GM12878 (cell line): ENCODE data around the gene KCNJ12. TPM values are rescaled to one million over a fixed set of nuclear protein-coding genes. Genes with fewer than 3 reads are reported as not detected.

Experiments
- ATAC-seq: fragments of 200-7000 bp; cut with Tn5 transposase; 3 replicates; pipeline ENCODE4 v1.9.1; 2020; ENCODE audit warnings: mild to moderate bottlenecking, moderate library complexity
- BruUV-seq: library from RNA; stranded (reverse); fragments of 400-500 nt; replicated peaks from 2 replicates; lab custom pipeline; 2021; lab: Mats Ljungman, UMichigan
- CTCF ChIA-PET: fragments of 300-600 bp; sonication (Branson Sonifier 250); formaldehyde crosslinking; extraction: SDS; loops from one replicate; lab custom pipeline; 2021; ENCODE audit warnings: inconsistent platforms; lab: Yijun Ruan, JAX
- POLR2A ChIA-PET: fragments of 350-600 bp; formaldehyde crosslinking; extraction: SDS; loops from one replicate; lab custom pipeline; 2021; ENCODE audit warnings: inconsistent platforms; lab: Charles Lee
- RAD21 ChIA-PET: fragments of 300-600 bp; sonication (Branson Sonifier 250); formaldehyde crosslinking; loops from one replicate; lab custom pipeline; 2023; ENCODE audit warnings: antibody characterized with exemption; ENCODE audit not compliant: unreplicated experiment; lab: Charles Lee
- SMC1A ChIA-PET: fragments of 300-600 bp; sonication (Branson Sonifier 250); formaldehyde crosslinking; loops from one replicate; lab custom pipeline; 2023; ENCODE audit not compliant: unreplicated experiment, uncharacterized antibody; lab: Charles Lee
- DNase-seq: peaks from one replicate; pipeline ENCODE4 v3.0.0-alpha.2; 2011; ENCODE audit warnings: low read depth, low spot score
- FAIRE-seq: peaks from 3 replicates; lab custom pipeline; 2011; peaks lifted over from hg19 to GRCh38; lab: Jason Lieb, UNC
- H2AFZ ChIP-seq: 2 replicates; pipeline ENCODE4 v1.6.0; 2011; ENCODE audit warnings: low read depth, low read length, control low read depth; ENCODE audit not compliant: control insufficient read depth
- H3K27ac ChIP-seq: 2 replicates; pipeline ENCODE4 v1.5.1; 2011; ENCODE audit warnings: control low read depth; ENCODE audit not compliant: control insufficient read depth, insufficient read depth
- H3K27me3 ChIP-seq, 2 experiments: replicated peaks in 1 of 2; 2 replicates each; pipeline versions ENCODE4 v1.6.0 to v1.6.1; 2011; ENCODE audit warnings: low read length in 1 of 2; ENCODE audit not compliant: control insufficient read depth in 2 of 2, insufficient read depth in 2 of 2
- H3K36me3 ChIP-seq, 2 experiments: 2 replicates each; pipeline ENCODE4 v1.5.1; 2011; ENCODE audit warnings: low read length in 1 of 2; ENCODE audit not compliant: control insufficient read depth in 2 of 2, insufficient read depth in 2 of 2
- H3K4me1 ChIP-seq: 2 replicates; pipeline ENCODE4 v1.6.1; 2011; ENCODE audit warnings: mild to moderate bottlenecking, low read length, moderate library complexity, mixed read lengths; ENCODE audit not compliant: control insufficient read depth, insufficient read depth
- H3K4me2 ChIP-seq: 2 replicates; pipeline ENCODE4 v1.6.0; 2011; ENCODE audit warnings: control low read depth; ENCODE audit not compliant: control insufficient read depth, insufficient read depth
- H3K4me3 ChIP-seq: fragments of 200-600 bp; sonication (generic); 2 replicates; pipeline ENCODE4 v1.5.1; 2016
- H3K79me2 ChIP-seq: 2 replicates; pipeline ENCODE4 v1.6.0; 2011; ENCODE audit warnings: low read length; ENCODE audit not compliant: control insufficient read depth, insufficient read depth
- H3K9ac ChIP-seq: 2 replicates; pipeline ENCODE4 v1.8.0; 2011; ENCODE audit warnings: low read length, control low read depth, mixed read lengths; ENCODE audit not compliant: control insufficient read depth, insufficient read depth
- H3K9me3 ChIP-seq: replicated peaks from 3 replicates; pipeline ENCODE4 v1.5.1; 2011; ENCODE audit warnings: mild to moderate bottlenecking, low read length; ENCODE audit not compliant: control insufficient read depth, insufficient read depth
- H4K20me1 ChIP-seq: 2 replicates; pipeline ENCODE4 v1.6.0; 2011; ENCODE audit not compliant: control insufficient read depth, insufficient read depth
- CEBPB ChIP-seq, 2 experiments: fragments of 150-350 bp in 1 of 2; IDR thresholded peaks; 2 replicates each; pipeline ENCODE4 v1.6.1; 2012 to 2014; ENCODE audit warnings: low read depth in 2 of 2, low read length in 2 of 2, borderline replicate concordance in 1 of 2, inconsistent platforms in 1 of 2
- ESRRA ChIP-seq: IDR thresholded peaks from 2 replicates; pipeline ENCODE4 v1.6.1; 2012; ENCODE audit warnings: mild to moderate bottlenecking, low read length, improper control_type of control experiment
- IRF4 ChIP-seq: IDR thresholded peaks from 2 replicates; pipeline ENCODE4 v1.6.1; 2011; ENCODE audit warnings: low read depth, low read length
- MEF2B ChIP-seq: fragments of 450-650 bp; IDR thresholded peaks from 2 replicates; pipeline ENCODE4 v1.6.1; 2018; ENCODE audit warnings: mild to moderate bottlenecking, moderate library complexity; ENCODE audit not compliant: partially characterized antibody, poor library complexity, severe bottlenecking
- NBN ChIP-seq: fragments of 450-650 bp; IDR thresholded peaks from 2 replicates; pipeline ENCODE4 v1.6.1; 2016
- PML ChIP-seq: IDR thresholded peaks from 2 replicates; pipeline ENCODE4 v1.6.1; 2012; ENCODE audit warnings: low read length, inconsistent platforms
- POU2F2 ChIP-seq: IDR thresholded peaks from 3 replicates; pipeline ENCODE4 v1.6.1; 2011; ENCODE audit warnings: low read depth, mild to moderate bottlenecking, low read length, borderline replicate concordance
- SUPT20H ChIP-seq: IDR thresholded peaks from 2 replicates; pipeline ENCODE4 v1.6.1; 2011; ENCODE audit warnings: low read depth, mild to moderate bottlenecking, low read length, moderate library complexity, borderline replicate concordance; ENCODE audit not compliant: control insufficient read depth
- ZNF24 ChIP-seq: fragments of 450-650 bp; IDR thresholded peaks from 2 replicates; pipeline ENCODE4 v1.6.1; 2017; ENCODE audit warnings: antibody characterized with exemption, mild to moderate bottlenecking
- WGBS: methylation state at CpG from one replicate; pipeline ENCODE4 v1.1.6; 2016; ENCODE audit warnings: low lambda C conversion rate; ENCODE audit not compliant: insufficient replicate concordance, insufficient coverage; ENCODE audit errors: missing lambda C conversion rate; 5-methylcytosine and 5-hydroxymethylcytosine counted together
- in situ Hi-C: fragments of 300-500 bp; cut with MboI; formaldehyde crosslinking; loops from 9 replicates; pipeline ENCODE4 v1.14.3; 2018; ENCODE audit warnings: mixed read lengths
- intact Hi-C: fragments of 100-400 bp; cut with micrococcal nuclease; formaldehyde crosslinking; loops from one replicate; pipeline ENCODE4 v1.14.2; 2022; ENCODE audit not compliant: unreplicated experiment
- polyA plus RNA-seq, 11 experiments: library from polyadenylated mRNA; depleted of rRNA in 4 of 11; unstranded in 6 of 11; stranded (reverse) in 5 of 11; fragments of >200 nt; fragmentation: Nextera tagmentation in 4 of 11; fragmentation: Illumina TruSeq in 1 of 11; extraction: Ambion mirVana in 4 of 11; extraction: Trizol in 1 of 11; gene quantifications; 1 replicate in 1 of 11; 2 replicates in 10 of 11; pipeline versions ENCODE4 v1.2.1 to v1.2.3, GENCODE V29; 2011 to 2016; ENCODE audit warnings: inconsistent platforms in 2 of 11, missing spikeins in 2 of 11, low read depth in 1 of 11
- total RNA-seq, 4 experiments: library from RNA; depleted of rRNA in 3 of 4; stranded (reverse); fragments of >200 nt in 3 of 4; fragmentation: Illumina TruSeq in 1 of 4; extraction: Trizol in 1 of 4; gene quantifications; 2 replicates each; pipeline versions ENCODE4 v1.2.1 to v1.2.3, GENCODE V29; 2013 to 2021
- TF ChIP-seq, protein P1 (sequence below): fragments of 450-650 bp; IDR thresholded peaks from 2 replicates; pipeline ENCODE4 v1.6.1; 2017; ENCODE audit warnings: mild to moderate bottlenecking, moderate library complexity
- TF ChIP-seq, protein P2 (sequence below): fragments of 450-650 bp; formaldehyde crosslinking; IDR thresholded peaks from 2 replicates; pipeline ENCODE4 v1.4.0; 2022; ENCODE audit warnings: mild to moderate bottlenecking, moderate library complexity
- TF ChIP-seq, protein P3 (sequence below): fragments of 150-350 bp; IDR thresholded peaks from 2 replicates; pipeline ENCODE4 v1.6.1; 2014; ENCODE audit warnings: mild to moderate bottlenecking, low read depth, low read length

Gene KCNJ12
- total and polyA plus RNA-seq, 10 of the 15 experiments (the other 5 are each of a cell fraction or from before 2014, with no cell fraction given) = 0.04 to 0.21 (median 0.09) TPM; not detected in 3

DNA sequence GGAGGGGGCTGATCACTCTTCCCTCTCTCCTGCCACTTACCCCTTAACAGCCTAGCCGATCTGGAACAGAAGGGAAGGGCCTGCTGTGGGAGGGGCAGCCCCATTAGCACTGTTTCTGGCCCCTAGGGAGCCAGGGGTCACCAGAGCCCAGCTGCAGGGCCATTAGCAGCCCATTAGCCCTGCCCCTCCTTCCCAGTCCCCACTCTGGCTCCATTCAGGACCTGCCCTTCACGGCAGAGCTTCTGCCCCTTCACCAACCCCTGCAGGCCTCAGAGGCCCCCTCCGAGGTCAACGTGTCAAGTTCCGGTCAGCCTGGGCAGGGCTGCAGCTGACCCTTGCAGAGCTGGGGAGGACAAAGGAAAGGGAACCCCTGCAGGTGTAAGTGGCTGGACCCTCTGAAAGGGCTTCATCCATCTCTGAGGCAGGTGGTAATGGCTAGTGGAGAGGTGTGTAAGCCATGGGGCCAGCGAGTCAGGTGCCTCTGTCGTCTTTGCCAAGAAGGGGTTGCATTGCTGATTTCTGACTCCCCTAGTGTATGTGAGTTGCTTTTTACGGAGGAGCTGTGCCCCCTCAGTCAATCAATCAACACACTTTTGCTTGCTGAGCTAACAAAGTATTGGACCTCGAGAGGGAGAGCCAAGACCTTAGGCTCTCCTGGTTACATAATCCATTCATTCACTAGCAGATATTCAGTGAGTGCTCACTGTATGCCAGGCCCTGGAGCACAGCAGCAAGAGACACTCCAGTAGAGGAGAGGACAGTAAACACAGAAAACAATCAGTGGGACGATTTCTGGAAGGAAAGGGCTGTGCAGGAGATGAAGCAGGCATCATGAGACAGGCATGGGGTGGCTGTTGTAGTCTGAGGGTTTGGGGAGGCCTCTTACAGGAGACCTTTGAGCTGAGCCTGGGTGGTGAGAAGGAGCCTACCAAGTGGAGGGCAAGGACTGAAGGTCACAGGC is 18.2 kb upstream of the KCNJ12 start:
- Histone ChIP-seq H3K36me3 (no peaks in the 10 kb centered on the region), H2AFZ (no peak overlapping the region), H3K4me2 (no peak overlapping the region), H3K27me3 (peaks cover 0 to 1% of the 10 kb centered on the region in 2 experiments; a peak in 2 of 4 replicates), H3K79me2 (no peaks in the 10 kb centered on the region), H3K9ac (no peak overlapping the region), H3K4me1 (no peaks in the 10 kb centered on the region), H3K9me3 (no peaks in the 10 kb centered on the region), H4K20me1 (no peaks in the 10 kb centered on the region), H3K4me3 (no peak overlapping the region), H3K27ac (no peak overlapping the region)
- POLR2A ChIA-PET = no interaction called here
- 35% methylated on average over 10 of the region's 10 CpGs for WGBS
- FAIRE-seq (no peak), ATAC-seq (no peak), DNase-seq (no peak)
- in situ Hi-C loops (no loop called here), intact Hi-C loops (no loop called here)
- CTCF ChIA-PET = no interaction called here
- BruUV-seq = no TSS peak
- SMC1A ChIA-PET = no interaction called here
- RAD21 ChIA-PET = interaction anchor here (1.0 to 1.1 kb wide), 2 partner anchors 10 to 16 kb away, joined by 3 read pairs; no protein-coding TSS in a partner anchor
- TF ChIP-seq PML = no peak
- TF ChIP-seq, protein P1, sequence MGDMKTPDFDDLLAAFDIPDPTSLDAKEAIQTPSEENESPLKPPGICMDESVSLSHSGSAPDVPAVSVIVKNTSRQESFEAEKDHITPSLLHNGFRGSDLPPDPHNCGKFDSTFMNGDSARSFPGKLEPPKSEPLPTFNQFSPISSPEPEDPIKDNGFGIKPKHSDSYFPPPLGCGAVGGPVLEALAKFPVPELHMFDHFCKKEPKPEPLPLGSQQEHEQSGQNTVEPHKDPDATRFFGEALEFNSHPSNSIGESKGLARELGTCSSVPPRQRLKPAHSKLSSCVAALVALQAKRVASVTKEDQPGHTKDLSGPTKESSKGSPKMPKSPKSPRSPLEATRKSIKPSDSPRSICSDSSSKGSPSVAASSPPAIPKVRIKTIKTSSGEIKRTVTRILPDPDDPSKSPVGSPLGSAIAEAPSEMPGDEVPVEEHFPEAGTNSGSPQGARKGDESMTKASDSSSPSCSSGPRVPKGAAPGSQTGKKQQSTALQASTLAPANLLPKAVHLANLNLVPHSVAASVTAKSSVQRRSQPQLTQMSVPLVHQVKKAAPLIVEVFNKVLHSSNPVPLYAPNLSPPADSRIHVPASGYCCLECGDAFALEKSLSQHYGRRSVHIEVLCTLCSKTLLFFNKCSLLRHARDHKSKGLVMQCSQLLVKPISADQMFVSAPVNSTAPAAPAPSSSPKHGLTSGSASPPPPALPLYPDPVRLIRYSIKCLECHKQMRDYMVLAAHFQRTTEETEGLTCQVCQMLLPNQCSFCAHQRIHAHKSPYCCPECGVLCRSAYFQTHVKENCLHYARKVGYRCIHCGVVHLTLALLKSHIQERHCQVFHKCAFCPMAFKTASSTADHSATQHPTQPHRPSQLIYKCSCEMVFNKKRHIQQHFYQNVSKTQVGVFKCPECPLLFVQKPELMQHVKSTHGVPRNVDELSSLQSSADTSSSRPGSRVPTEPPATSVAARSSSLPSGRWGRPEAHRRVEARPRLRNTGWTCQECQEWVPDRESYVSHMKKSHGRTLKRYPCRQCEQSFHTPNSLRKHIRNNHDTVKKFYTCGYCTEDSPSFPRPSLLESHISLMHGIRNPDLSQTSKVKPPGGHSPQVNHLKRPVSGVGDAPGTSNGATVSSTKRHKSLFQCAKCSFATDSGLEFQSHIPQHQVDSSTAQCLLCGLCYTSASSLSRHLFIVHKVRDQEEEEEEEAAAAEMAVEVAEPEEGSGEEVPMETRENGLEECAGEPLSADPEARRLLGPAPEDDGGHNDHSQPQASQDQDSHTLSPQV = no peak
- TF ChIP-seq, protein P2, sequence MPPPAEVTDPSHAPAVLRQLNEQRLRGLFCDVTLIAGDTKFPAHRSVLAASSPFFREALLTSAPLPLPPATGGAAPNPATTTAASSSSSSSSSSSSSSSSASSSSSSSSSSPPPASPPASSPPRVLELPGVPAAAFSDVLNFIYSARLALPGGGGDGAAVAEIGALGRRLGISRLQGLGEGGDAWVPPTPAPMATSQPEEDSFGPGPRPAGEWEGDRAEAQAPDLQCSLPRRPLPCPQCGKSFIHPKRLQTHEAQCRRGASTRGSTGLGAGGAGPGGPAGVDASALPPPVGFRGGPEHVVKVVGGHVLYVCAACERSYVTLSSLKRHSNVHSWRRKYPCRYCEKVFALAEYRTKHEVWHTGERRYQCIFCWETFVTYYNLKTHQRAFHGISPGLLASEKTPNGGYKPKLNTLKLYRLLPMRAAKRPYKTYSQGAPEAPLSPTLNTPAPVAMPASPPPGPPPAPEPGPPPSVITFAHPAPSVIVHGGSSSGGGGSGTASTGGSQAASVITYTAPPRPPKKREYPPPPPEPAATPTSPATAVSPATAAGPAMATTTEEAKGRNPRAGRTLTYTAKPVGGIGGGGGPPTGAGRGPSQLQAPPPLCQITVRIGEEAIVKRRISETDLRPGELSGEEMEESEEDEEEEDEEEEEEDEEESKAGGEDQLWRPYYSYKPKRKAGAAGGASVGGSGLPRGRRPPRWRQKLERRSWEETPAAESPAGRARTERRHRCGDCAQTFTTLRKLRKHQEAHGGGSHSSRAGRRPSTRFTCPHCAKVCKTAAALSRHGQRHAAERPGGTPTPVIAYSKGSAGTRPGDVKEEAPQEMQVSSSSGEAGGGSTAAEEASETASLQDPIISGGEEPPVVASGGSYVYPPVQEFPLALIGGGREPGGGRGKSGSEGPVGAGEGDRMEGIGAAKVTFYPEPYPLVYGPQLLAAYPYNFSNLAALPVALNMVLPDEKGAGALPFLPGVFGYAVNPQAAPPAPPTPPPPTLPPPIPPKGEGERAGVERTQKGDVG = no peak
- no peak for TF ChIP-seq ZNF24
- no peak for TF ChIP-seq POU2F2
- no peak for TF ChIP-seq MEF2B
- TF ChIP-seq, protein P3, sequence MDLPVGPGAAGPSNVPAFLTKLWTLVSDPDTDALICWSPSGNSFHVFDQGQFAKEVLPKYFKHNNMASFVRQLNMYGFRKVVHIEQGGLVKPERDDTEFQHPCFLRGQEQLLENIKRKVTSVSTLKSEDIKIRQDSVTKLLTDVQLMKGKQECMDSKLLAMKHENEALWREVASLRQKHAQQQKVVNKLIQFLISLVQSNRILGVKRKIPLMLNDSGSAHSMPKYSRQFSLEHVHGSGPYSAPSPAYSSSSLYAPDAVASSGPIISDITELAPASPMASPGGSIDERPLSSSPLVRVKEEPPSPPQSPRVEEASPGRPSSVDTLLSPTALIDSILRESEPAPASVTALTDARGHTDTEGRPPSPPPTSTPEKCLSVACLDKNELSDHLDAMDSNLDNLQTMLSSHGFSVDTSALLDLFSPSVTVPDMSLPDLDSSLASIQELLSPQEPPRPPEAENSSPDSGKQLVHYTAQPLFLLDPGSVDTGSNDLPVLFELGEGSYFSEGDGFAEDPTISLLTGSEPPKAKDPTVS = no peak
- TF ChIP-seq CEBPB (IDR thresholded peaks at IDR 0.05; ENCODE audit: borderline replicate concordance in 1 of 2, low read depth in 2 of 2, low read length in 2 of 2) = no peak
- TF ChIP-seq ESRRA = no peak
- TF ChIP-seq NBN = no peak
- no peak for TF ChIP-seq SUPT20H
- no peak for TF ChIP-seq IRF4
